GM18499 (cell line): ENCODE measurements around the gene GNG4.

Experiments used
- ATAC-seq: cut with Tn5 transposase; IDR thresholded peaks from one replicate; pipeline ENCODE4 v1.9.1; 2021; ENCODE audit warnings: moderate number of reproducible peaks; ENCODE audit not compliant: insufficient read depth, unreplicated experiment

The GNG4 gene

DNA sequence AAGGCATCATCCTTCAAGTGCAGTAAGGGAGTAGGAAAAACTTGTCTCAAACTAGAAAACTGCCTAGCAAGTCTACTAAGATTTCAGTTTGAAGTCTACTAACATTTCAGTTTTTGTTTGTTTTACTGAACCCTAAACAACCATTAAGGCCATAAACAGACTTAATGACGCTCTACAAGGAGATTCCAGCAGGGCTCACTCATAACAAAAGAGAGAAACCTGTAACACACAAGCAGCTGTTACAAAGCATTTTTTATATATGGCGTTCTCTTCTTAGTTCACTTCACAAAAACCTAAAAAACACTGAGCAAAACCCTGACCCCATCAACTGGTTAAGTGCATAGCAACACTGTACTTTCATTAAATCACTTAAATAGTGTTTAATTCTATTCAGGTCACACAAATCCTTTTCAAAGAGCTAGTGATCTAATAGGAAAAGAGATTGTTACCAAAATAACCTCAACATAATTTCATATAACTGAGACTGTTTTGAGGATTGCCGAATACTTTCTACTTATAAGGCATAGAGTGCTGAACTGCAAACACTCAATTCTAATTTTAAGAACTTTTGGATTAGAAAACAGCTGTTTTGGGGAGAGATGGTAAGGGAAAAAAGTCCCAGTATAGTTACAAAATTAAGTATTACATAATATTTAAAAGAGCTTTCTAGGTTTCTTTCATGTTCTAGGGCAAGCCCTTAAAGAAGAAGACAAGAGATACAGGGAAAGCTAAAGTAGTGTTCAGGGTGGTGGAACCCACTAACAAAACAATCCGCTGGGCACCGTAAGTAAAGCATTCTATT, 146.8 kb downstream of the GNG4 start:
- ATAC-seq: no peak

- ATAC-seq: no peak
Measured at GRCh38 chr1:235500971-235501540, 148.5 kb downstream of the GNG4 start.
